Activated T-cell treated with anti-CD3 and anti-CD28 coated beads, Interleukin-2, amount 50 U/mL, for 72 hours (primary cell): ENCODE results near the gene RETREG2. TPM values are rescaled to one million over a fixed set of nuclear protein-coding genes. Genes with fewer than 3 reads are reported as not detected.

Experiments
- ATAC-seq, 2 donors: fragments of 150-1000 bp; cut with Tn5 transposase; replicated peaks in 1 of 2; 2 replicates each; pipeline ENCODE4 v1.10.0; 2021; ENCODE audit warnings: moderate library complexity in 2 of 2, mild to moderate bottlenecking in 1 of 2
- DNase-seq, 2 donors: peaks; one replicate each; pipeline ENCODE4 v3.0.0; 2021 to 2022; ENCODE audit warnings: mixed read lengths in 1 of 2
- H3K27ac Mint-ChIP-seq: one replicate; pipeline ENCODE4 v1.8.0; 2022; ENCODE audit warnings: mild to moderate bottlenecking, moderate library complexity, mixed read lengths
- H3K27me3 Mint-ChIP-seq: one replicate; pipeline ENCODE4 v1.8.0; 2022; ENCODE audit warnings: low read depth, mixed read lengths
- H3K36me3 Mint-ChIP-seq, 2 donors: one replicate each; pipeline ENCODE4 v1.8.0; 2022; ENCODE audit warnings: mixed read lengths in 2 of 2, mild to moderate bottlenecking in 1 of 2; ENCODE audit not compliant: insufficient read depth in 2 of 2
- H3K4me1 Mint-ChIP-seq: one replicate; pipeline ENCODE4 v1.8.0; 2022; ENCODE audit warnings: low read depth, mixed read lengths
- H3K4me3 Mint-ChIP-seq, 2 donors: one replicate each; pipeline ENCODE4 v1.8.0; 2022; ENCODE audit warnings: mild to moderate bottlenecking in 2 of 2, mixed read lengths in 2 of 2, moderate library complexity in 2 of 2
- H3K9me3 Mint-ChIP-seq, 2 donors: one replicate each; pipeline ENCODE4 v1.8.0; 2022; ENCODE audit warnings: mixed read lengths in 2 of 2
- total RNA-seq, 2 donors: library from RNA; stranded (reverse); gene quantifications; one replicate each; pipeline ENCODE4 v1.2.3, GENCODE V29; 2022

Gene RETREG2, protein sequence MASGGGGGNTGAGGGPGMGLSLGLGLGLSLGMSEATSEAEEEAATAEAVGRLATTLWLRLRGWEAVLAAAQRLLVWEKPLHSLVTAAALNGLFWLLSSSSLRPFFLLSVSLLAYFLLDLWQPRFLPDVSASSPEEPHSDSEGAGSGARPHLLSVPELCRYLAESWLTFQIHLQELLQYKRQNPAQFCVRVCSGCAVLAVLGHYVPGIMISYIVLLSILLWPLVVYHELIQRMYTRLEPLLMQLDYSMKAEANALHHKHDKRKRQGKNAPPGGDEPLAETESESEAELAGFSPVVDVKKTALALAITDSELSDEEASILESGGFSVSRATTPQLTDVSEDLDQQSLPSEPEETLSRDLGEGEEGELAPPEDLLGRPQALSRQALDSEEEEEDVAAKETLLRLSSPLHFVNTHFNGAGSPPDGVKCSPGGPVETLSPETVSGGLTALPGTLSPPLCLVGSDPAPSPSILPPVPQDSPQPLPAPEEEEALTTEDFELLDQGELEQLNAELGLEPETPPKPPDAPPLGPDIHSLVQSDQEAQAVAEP
- 10 to 100 TPM; 53.7 to 66.8 TPM for total RNA-seq

DNA sequence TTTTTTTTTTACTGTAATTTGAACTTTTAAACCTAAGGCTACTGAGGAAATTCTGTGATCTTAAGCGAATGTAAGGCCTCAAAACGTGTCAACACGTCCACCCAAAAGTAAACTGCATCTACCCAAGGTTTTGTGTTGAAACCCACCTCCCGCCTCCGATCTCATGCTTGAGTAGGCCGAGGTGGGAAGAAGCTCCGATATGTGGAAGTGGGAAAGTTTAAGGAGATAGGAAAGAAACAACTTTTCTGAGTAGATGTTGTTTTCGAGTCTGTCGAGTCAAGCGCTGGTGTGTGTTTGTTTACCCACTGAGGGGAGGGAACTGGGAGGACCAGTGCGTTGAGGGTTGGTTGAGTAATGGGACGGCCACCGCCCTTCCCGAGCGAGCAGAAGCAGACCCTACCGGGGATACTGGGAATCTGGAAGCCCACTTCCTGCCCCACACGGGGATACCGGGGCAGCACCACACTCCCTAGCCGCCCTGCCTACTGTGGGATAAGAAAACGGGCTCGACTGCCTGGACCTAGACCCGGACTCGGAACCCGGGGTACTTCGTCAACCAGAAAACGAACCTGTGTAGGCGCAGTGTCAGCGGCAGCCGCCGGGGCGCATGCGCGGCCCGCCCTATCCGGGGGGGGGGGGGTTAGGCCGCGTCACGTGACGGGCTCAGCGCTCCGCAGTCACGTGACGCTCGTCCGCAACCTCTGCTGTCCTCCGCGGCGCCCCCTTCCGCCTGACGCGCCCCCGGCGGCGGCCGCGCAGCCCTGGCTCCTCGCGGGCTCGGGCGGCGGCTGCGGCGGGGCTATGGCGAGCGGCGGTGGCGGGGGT lies at the start of gene RETREG2:
Gene RETREG2 (plus strand): TSS at position 724 of the 825 bp plus-strand sequence. CDS start 78 bp downstream, at position 802.
- peaks cover 65% of the 10 kb centered on the region for H3K4me1 Mint-ChIP-seq
- no peaks in the 10 kb centered on the region for H3K27me3 Mint-ChIP-seq
- peak within 1 kb of the TSS; percentile 95 for H3K27ac Mint-ChIP-seq
- ATAC-seq (peak; percentile 52 to 61), DNase-seq (peak; percentile 84 to 87)
- no peaks in the 10 kb centered on the region for H3K9me3 Mint-ChIP-seq
- peaks cover 9 to 18% of the 10 kb centered on the region in 2 donors for H3K36me3 Mint-ChIP-seq
- H3K4me3 Mint-ChIP-seq, result peak within 1 kb of the TSS; percentile 96 to 99

DNA sequence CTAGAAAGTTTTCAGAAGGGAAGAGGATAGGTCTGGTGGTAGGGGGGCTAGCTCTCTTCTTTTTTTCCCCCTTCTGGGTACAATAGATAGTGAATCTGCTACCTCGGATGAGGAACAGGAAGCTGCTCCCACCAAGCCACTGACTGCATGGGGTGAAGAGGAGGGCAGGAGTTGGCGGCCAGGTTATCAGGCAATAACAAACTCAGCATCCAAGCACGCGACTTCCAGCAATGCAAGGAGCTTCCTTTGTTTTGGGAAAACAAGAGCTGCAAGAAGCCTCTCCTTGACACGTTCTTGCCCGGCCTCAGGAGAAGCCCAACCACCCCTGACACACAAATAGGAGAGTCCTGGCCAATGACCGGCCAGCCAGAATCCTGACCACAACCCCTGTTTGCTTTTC lies 49.7 kb upstream of the RETREG2 start:
- no peak overlapping the region for H3K27ac Mint-ChIP-seq
- ATAC-seq (no peak), DNase-seq (no peak)
- H3K4me1 Mint-ChIP-seq, result peaks cover 16% of the 10 kb centered on the region
- no peaks in the 10 kb centered on the region for H3K9me3 Mint-ChIP-seq
- H3K36me3 Mint-ChIP-seq, result no peaks in the 10 kb centered on the region
- no peak overlapping the region for H3K4me3 Mint-ChIP-seq
- H3K27me3 Mint-ChIP-seq, result no peaks in the 10 kb centered on the region

DNA sequence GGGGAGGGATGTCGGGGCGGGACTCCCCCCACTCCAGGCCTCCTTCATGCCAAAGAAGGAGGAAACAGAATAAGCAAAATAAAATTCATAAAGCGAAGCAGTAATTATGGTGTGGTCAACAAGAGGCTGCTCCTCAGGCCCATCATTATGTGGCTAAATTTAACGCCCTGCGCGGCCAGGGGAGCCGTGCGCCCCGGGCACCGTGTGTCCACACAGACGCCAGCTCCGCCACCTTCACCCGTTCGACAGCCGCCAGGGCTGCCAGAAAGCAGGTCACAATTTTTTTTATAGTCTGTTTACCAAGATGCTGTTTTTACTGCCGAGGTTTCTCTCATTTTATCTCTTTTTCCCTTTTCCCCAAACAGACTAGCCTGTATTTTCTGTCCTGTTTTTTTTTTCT lies 48.5 kb upstream of the RETREG2 start:
- Mint-ChIP-seq H3K4me3 (no peak overlapping the region), H3K36me3 (peaks cover 0 to 2% of the 10 kb centered on the region in 2 donors), H3K4me1 (peaks cover 10% of the 10 kb centered on the region), H3K27ac (no peak overlapping the region), H3K27me3 (no peaks in the 10 kb centered on the region), H3K9me3 (no peaks in the 10 kb centered on the region)
- DNase-seq (no peak), ATAC-seq (no peak)

DNA sequence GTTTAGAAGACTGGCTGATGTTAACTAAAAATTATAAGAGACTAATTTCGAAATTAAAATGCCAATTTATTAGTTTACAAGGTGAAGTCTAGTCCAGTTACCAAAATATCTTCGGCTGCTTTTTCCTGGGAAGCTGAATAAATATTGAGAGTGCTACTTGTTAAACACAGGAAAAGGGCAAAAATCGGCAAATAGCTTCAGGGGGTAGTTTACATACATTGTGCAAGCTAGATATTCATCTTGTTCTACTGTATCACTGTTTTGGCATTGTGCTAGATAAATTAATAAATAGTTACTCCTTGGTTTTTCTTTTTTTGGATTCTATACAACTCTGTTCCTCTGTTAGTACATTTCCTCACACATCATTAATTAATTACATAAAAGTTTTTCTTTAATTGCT lies 46.7 kb upstream of the RETREG2 start:
- no peaks in the 10 kb centered on the region for H3K9me3 Mint-ChIP-seq
- H3K36me3 Mint-ChIP-seq, result peaks cover 0 to 2% of the 10 kb centered on the region in 2 donors
- H3K27me3 Mint-ChIP-seq, result no peaks in the 10 kb centered on the region
- DNase-seq, result no peak
- H3K27ac Mint-ChIP-seq, result no peak overlapping the region
- no peaks in the 10 kb centered on the region for H3K4me1 Mint-ChIP-seq
- H3K4me3 Mint-ChIP-seq, result no peak overlapping the region
- no peak for ATAC-seq

DNA sequence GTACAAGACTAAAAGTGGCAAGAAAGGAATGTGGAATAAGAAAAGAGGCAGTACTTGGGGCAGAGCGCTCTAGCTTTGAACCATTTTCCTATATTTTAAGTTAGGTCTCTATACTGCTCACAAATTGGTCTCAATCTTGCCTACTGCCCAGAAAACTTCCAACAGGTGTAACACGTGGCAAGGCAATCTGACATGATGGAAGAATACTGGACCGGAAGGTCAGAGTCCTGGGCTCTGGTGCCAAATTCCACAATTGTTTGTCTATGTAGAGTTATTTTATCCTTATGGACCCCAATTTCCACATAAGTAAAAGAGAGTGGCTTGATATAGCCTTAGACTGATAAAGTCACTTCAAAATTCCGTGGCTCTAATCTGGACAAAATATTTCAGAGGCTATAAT lies 46.3 kb upstream of the RETREG2 start:
- no peaks in the 10 kb centered on the region for H3K9me3 Mint-ChIP-seq
- DNase-seq (no peak), ATAC-seq (no peak)
- no peak overlapping the region for H3K4me3 Mint-ChIP-seq
- H3K27me3 Mint-ChIP-seq, result no peaks in the 10 kb centered on the region
- no peaks in the 10 kb centered on the region for H3K4me1 Mint-ChIP-seq
- H3K36me3 Mint-ChIP-seq, result peaks cover 0 to 2% of the 10 kb centered on the region in 2 donors
- H3K27ac Mint-ChIP-seq, result no peak overlapping the region

DNA sequence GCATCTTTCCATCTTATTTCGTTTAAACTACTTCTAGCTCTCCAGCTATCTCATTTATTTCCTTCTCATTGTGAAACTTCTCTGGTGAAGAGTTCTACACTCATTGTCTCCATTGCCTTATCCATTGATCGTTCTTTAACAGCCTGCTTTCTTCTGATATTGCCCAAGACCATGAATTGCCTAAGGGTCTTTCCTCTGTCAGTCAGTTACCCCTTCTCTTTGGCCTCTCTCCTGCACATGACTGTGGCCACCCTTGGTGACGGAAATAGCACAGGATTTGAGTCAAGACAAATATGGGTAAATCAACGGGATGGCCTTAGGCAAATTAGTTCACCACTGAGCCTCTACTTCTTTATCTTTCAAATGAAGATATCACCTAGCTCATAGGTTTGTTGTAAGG lies 44.1 kb upstream of the RETREG2 start:
- H3K27me3 Mint-ChIP-seq, result no peaks in the 10 kb centered on the region
- no peak overlapping the region for H3K27ac Mint-ChIP-seq
- ATAC-seq (no peak), DNase-seq (no peak)
- no peak overlapping the region for H3K4me3 Mint-ChIP-seq
- no peaks in the 10 kb centered on the region for H3K9me3 Mint-ChIP-seq
- peaks cover 0 to 2% of the 10 kb centered on the region in 2 donors for H3K36me3 Mint-ChIP-seq
- no peaks in the 10 kb centered on the region for H3K4me1 Mint-ChIP-seq

DNA sequence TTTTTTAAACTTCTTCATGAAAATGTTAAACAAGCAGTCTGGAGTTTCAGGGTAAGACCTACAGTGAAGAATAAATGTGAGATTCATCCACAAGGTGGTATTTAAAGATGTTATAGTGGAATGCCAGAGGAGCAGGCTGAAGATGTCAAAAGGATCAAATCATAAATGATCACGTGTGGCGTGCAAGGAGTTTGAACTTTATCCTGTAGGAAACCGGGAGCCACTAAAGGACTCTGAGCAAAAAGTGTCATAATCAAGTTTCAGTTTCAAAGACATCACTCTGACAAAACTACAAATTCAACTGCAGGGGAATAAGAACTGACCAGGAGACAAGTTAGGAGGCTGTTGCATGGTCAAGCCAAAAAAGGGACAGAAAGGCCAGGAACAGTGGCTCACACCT lies 37.4 kb upstream of the RETREG2 start:
- Mint-ChIP-seq H3K4me3 (no peak overlapping the region), H3K27me3 (no peaks in the 10 kb centered on the region), H3K36me3 (peaks cover 8 to 19% of the 10 kb centered on the region in 2 donors), H3K4me1 (no peaks in the 10 kb centered on the region), H3K27ac (no peak overlapping the region), H3K9me3 (no peaks in the 10 kb centered on the region)
- ATAC-seq, result no peak
- DNase-seq, result no peak

DNA sequence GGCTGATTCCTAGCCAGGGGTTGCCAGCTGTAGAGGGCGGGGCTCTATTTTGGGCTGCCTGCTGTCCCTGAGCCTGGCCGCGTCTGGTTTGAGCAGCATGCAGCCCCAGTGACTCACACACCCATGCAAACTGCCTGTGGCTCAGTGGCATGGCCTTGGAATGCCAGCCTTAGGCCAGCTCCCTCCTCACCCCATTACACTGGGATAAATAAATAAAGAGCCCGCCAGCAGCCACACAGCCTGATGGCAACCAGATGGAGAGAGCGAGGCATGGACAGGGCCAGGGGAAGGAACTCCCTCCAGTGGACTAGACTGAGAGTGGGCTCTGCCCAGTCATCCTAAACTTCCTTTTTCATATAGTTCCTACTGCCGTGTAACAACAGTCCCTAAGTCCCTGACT lies 35.7 kb upstream of the RETREG2 start:
- H3K36me3 Mint-ChIP-seq, result peaks cover 13 to 25% of the 10 kb centered on the region in 2 donors
- H3K4me1 Mint-ChIP-seq, result no peaks in the 10 kb centered on the region
- ATAC-seq, result no peak

DNA sequence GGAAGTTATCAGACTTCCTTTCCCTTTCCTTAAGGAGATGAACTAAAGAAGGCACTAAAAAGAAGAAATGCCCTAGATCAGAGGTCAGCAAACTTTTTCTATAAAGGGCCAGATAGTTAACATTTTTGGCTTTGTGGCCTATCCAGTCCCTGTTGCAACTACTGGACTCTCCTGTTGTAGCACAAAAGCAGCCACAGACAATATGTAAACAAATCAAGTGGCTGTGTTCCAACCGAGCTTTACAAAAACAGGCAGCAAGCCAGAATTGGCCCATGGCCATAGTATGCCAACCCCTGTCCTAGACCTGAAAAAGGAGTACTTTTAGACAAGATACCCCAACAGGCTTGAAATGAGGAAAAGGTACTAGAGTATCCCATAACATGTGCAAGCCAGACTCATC lies 28.4 kb upstream of the RETREG2 start:
- Mint-ChIP-seq H3K27me3 (no peaks in the 10 kb centered on the region), H3K36me3 (peaks cover 8 to 14% of the 10 kb centered on the region in 2 donors), H3K27ac (no peak overlapping the region), H3K9me3 (no peaks in the 10 kb centered on the region), H3K4me3 (no peak overlapping the region), H3K4me1 (no peaks in the 10 kb centered on the region)
- DNase-seq (no peak), ATAC-seq (no peak)

More for the DNA sequence above, 35.7 kb upstream of the RETREG2 start:
- no peaks in the 10 kb centered on the region for H3K9me3 Mint-ChIP-seq
- no peak for DNase-seq
- no peak overlapping the region for H3K4me3 Mint-ChIP-seq
- no peak overlapping the region for H3K27ac Mint-ChIP-seq
- H3K27me3 Mint-ChIP-seq, result no peaks in the 10 kb centered on the region

DNA sequence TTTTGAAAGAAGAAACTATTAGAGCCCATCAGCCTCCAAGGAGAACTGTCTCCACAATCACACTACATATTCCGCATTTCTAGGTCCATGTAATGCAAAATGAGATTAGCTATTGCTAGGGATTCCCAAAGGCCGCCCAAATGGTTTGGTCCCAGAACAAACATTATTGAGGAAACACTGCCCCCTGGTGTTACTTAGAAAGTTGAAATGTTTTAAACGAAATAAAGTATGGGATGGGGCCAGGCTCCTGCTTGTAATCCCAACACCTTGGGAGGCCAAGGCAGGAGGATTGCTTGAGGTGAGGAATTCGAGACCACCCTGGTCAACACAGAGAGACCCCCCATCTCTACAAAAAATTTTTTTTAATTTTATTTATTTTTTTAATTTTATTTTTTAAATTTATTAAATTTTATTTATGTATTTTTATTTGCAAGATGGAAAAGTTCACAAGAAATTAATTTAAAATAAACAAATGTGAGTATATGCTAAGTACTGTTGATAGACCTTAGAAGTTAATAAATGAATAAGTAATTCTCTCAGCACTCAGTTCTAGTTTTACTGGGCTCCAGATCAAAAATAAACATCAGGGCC lies 22.9 kb upstream of the RETREG2 start:
- Mint-ChIP-seq H3K9me3 (no peaks in the 10 kb centered on the region), H3K36me3 (peaks cover 5 to 8% of the 10 kb centered on the region in 2 donors), H3K27ac (no peak overlapping the region), H3K27me3 (no peaks in the 10 kb centered on the region), H3K4me1 (peaks cover 7% of the 10 kb centered on the region), H3K4me3 (no peak overlapping the region)
- peak; percentile 21 to 53 for DNase-seq
- ATAC-seq, result peak; percentile 39 to 59

DNA sequence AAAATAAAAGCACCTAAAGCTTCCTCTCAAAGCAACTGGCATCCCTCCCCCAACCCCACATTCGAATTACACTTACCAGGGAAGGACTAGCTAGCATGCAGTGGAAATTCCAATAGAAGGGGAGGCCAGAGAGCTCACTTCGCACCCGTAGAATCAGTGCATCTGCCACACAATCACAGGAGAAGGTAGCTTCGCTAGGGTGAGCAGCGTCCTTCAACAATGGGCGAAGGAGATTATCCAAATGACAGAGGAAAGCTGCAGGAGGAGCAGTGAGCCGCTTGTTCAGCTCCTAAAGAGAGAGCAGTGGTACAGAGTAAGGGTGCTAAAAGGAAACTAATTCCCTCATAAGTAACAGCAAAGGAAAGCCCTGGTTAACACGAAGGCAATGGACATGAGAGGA lies 20.7 kb upstream of the RETREG2 start:
- no peak overlapping the region for H3K27ac Mint-ChIP-seq
- H3K4me1 Mint-ChIP-seq, result peaks cover 19% of the 10 kb centered on the region
- peaks cover 5 to 8% of the 10 kb centered on the region in 2 donors for H3K36me3 Mint-ChIP-seq
- H3K27me3 Mint-ChIP-seq, result no peaks in the 10 kb centered on the region
- DNase-seq (no peak), ATAC-seq (no peak)
- H3K4me3 Mint-ChIP-seq, result no peak overlapping the region
- H3K9me3 Mint-ChIP-seq, result no peaks in the 10 kb centered on the region

DNA sequence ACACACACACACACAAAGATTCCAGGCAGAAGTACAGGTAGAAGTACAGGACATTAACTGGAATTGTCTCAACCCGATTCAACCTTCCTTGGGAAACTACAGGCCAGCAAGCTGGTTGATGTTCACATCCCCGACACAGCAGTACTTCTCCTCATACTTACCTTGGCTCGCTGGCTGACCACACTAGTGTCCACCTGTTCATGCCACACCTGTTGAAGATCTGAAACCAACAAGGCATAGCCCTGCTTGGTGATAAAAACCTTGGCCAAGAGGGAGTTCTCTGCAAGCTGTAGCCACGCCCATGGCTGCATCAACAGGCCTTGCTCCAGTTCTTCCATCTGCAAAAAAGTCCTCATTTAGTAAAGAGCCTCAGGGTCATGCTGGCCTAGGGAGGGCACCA lies 20.1 kb upstream of the RETREG2 start:
- H3K9me3 Mint-ChIP-seq, result no peaks in the 10 kb centered on the region
- no peak overlapping the region for H3K27ac Mint-ChIP-seq
- H3K4me3 Mint-ChIP-seq, result no peak overlapping the region

DNA sequence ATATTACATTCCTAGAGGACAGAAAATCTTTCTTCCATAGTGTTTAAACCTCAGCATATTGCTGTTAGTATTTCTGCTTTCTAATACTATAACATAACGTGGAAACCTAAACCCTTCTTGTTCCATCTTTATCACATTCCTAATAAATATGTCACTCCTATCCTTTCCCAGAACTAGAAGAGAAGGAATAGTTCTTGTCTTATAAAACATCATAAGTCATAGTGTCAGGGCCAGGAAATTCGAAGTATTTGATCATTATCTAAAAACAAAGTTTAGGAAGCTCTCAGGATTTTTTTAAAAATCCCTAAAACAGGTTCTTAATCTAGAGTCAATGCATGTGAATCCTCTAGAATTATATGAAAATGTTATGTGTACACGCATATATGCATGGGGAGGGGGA lies 19.5 kb upstream of the RETREG2 start:
- Mint-ChIP-seq H3K9me3 (no peaks in the 10 kb centered on the region), H3K4me1 (peaks cover 19% of the 10 kb centered on the region), H3K4me3 (peak overlapping the region in 1 of 2 donors; percentile 56), H3K27me3 (no peaks in the 10 kb centered on the region), H3K27ac (no peak overlapping the region), H3K36me3 (peaks cover 4 to 5% of the 10 kb centered on the region in 2 donors)
- ATAC-seq (no peak), DNase-seq (no peak)

More for the DNA sequence above, 20.1 kb upstream of the RETREG2 start:
- ATAC-seq (no peak), DNase-seq (no peak)
- Mint-ChIP-seq H3K36me3 (peaks cover 5 to 8% of the 10 kb centered on the region in 2 donors), H3K27me3 (no peaks in the 10 kb centered on the region), H3K4me1 (peaks cover 19% of the 10 kb centered on the region)
